RWPE1 (cell line): Measurements from ENCODE around the gene GOLGA1.

Source experiments
- CTCF ChIA-PET: fragments of 350-600 bp; sonication (Branson Sonifier 250); formaldehyde crosslinking; extraction: SDS; loops from one replicate; lab custom pipeline; 2021; lab: Yijun Ruan, JAX
- POLR2A ChIA-PET: fragments of 400-600 bp; formaldehyde crosslinking; extraction: SDS; loops from one replicate; lab custom pipeline; 2020; ENCODE audit warnings: antibody characterized with exemption; ENCODE audit not compliant: low non-redundant PET; lab: Yijun Ruan, JAX
- DNase-seq: peaks from one replicate; pipeline ENCODE4 v3.0.0; 2012; ENCODE audit warnings: low spot score
- H3K27ac ChIP-seq: fragments of 450-650 bp; 2 replicates; pipeline ENCODE4 v1.5.1; 2017
- CTCF ChIP-seq: fragments of 450-650 bp; conservative IDR thresholded peaks from 2 replicates; pipeline ENCODE4 v1.5.1; 2017; ENCODE audit warnings: low read depth, mild to moderate bottlenecking

GOLGA1 gene

GRCh38 chr9:124858330-124859046, 82.4 kb downstream of the GOLGA1 start:
- peak overlapping the region; percentile 99 for H3K27ac ChIP-seq
- POLR2A ChIA-PET: interaction anchor here (0.5 to 1.3 kb wide), 4 partner anchors 59 to 89 kb away, joined by 3 to 8 read pairs (median 4); partner anchors contain the start of gene OLFML2A

GRCh38 chr9:124857533-124858162, 83.2 kb downstream of the GOLGA1 start:
- POLR2A ChIA-PET: interaction anchor here (1.3 kb wide), 2 partner anchors 81 to 87 kb away, joined by 4 to 8 read pairs; partner anchors contain the start of gene OLFML2A
- TF ChIP-seq CTCF: no peak
- DNase-seq: no peak
- CTCF ChIA-PET: interaction anchor here (0.5 to 1.5 kb wide), 4 partner anchors 14 to 83 kb away, joined by 3 to 8 read pairs (median 3); no protein-coding TSS in a partner anchor
- peak overlapping the region; percentile 99 for H3K27ac ChIP-seq

More at GRCh38 chr9:124858330-124859046, 82.4 kb downstream of the GOLGA1 start:
- TF ChIP-seq CTCF: no peak
- CTCF ChIA-PET: interaction anchor here (0.5 to 1.5 kb wide), 5 partner anchors 13 to 87 kb away, joined by 3 to 8 read pairs (median 3); no protein-coding TSS in a partner anchor
- no peak for DNase-seq

- POLR2A ChIA-PET: interaction anchor here (0.5 to 1.0 kb wide), 2 partner anchors 12 to 156 kb away, joined by 8 to 11 read pairs; no protein-coding TSS in a partner anchor
- TF ChIP-seq CTCF: peak; percentile 73
- CTCF ChIA-PET: interaction anchor here (0.7 to 18.3 kb wide), 6 partner anchors 16 to 288 kb away, joined by 3 to 761 read pairs (median 4); partner anchors contain the start of genes NR6A1 and OLFML2A
- H3K27ac ChIP-seq: peak overlapping the region; percentile 99
- no peak for DNase-seq
Measured at GRCh38 chr9:124855944-124856765, 84.7 kb downstream of the GOLGA1 start.

- ChIA-PET POLR2A (interaction anchor here (0.5 to 0.6 kb wide), 3 partner anchors 10 to 155 kb away, joined by 3 to 11 read pairs (median 3); no protein-coding TSS in a partner anchor), CTCF (interaction anchor here (0.6 to 18.3 kb wide), 5 partner anchors 15 to 238 kb away, joined by 3 to 761 read pairs (median 3); partner anchors contain the start of genes NR6A1 and OLFML2A)
- peak overlapping the region; percentile 99 for H3K27ac ChIP-seq
- TF ChIP-seq CTCF: no peak
- DNase-seq: no peak
Measured at GRCh38 chr9:124855566-124855943, 85.3 kb downstream of the GOLGA1 start.

GRCh38 chr9:124854822-124855221, 86.1 kb downstream of the GOLGA1 start:
- DNase-seq: no peak
- ChIA-PET CTCF (interaction anchor here (0.6 to 18.3 kb wide), 6 partner anchors 14 to 79 kb away, joined by 3 to 761 read pairs (median 46); partner anchors contain the start of genes NR6A1 and OLFML2A), POLR2A (interaction anchor here (0.6 to 1.2 kb wide), 3 partner anchors 14 to 78 kb away, joined by 3 to 4 read pairs (median 3); partner anchors contain the start of gene OLFML2A)
- no peak for TF ChIP-seq CTCF
- H3K27ac ChIP-seq: peak overlapping the region; percentile 99
